Liver (tissue), 9 donors: Measurements from ENCODE around the gene PDXDC1. TPM values are rescaled to one million over a fixed set of nuclear protein-coding genes. Genes with fewer than 3 reads are reported as not detected.

Experiments
- DNase-seq: peaks from one replicate; pipeline ENCODE4 v3.0.0-alpha.2; 2017; ENCODE audit warnings: low spot score
- H3K27ac ChIP-seq, 2 donors: one replicate each; pipeline ENCODE4 v1.7.0; 2013; ENCODE audit warnings: inconsistent platforms in 2 of 2, low read length in 2 of 2, control low read depth in 1 of 2, low read depth in 1 of 2, mild to moderate bottlenecking in 1 of 2
- H3K27me3 ChIP-seq, 4 donors: one replicate each; pipeline versions ENCODE4 v1.6.1 to v1.7.0; 2013; ENCODE audit warnings: low read length in 3 of 4, inconsistent platforms in 1 of 4, mild to moderate bottlenecking in 1 of 4, moderate library complexity in 1 of 4; ENCODE audit not compliant: control insufficient read depth in 4 of 4, insufficient read depth in 4 of 4
- H3K36me3 ChIP-seq, 4 donors: one replicate each; pipeline versions ENCODE4 v1.6.1 to v1.7.0; 2013; ENCODE audit warnings: low read length in 3 of 4, mild to moderate bottlenecking in 3 of 4, low read depth in 1 of 4, moderate library complexity in 1 of 4; ENCODE audit not compliant: control insufficient read depth in 4 of 4, insufficient read depth in 3 of 4
- H3K4me1 ChIP-seq, 4 donors: one replicate each; pipeline versions ENCODE4 v1.6.1 to v1.7.0; 2013; ENCODE audit warnings: low read length in 3 of 4, mild to moderate bottlenecking in 3 of 4, moderate library complexity in 1 of 4; ENCODE audit not compliant: control insufficient read depth in 4 of 4, insufficient read depth in 4 of 4
- H3K4me3 ChIP-seq, 3 donors: one replicate each; pipeline versions ENCODE4 v1.6.1 to v1.7.0; 2013; ENCODE audit warnings: low read length in 3 of 3, control low read depth in 1 of 3, low read depth in 1 of 3, mild to moderate bottlenecking in 1 of 3
- H3K9ac ChIP-seq, 2 donors: one replicate each; pipeline ENCODE4 v1.7.0; 2013; ENCODE audit warnings: low read length in 2 of 2, mild to moderate bottlenecking in 2 of 2, moderate library complexity in 2 of 2, control low read depth in 1 of 2, low read depth in 1 of 2
- H3K9me3 ChIP-seq, 4 donors: one replicate each; pipeline versions ENCODE4 v1.6.1 to v1.7.0; 2013; ENCODE audit warnings: low read length in 3 of 4; ENCODE audit not compliant: control insufficient read depth in 4 of 4
- CTCF ChIP-seq: fragments of 150-350 bp; IDR thresholded peaks from 2 replicates; pipeline ENCODE4 v1.5.1; 2017; ENCODE audit warnings: improper control_type of control experiment, low read depth, low read length; ENCODE audit not compliant: missing input control
- EGR1 ChIP-seq, 2 donors: IDR thresholded peaks; 2 replicates each; pipeline ENCODE4 v1.6.1; 2016 to 2018; ENCODE audit warnings: antibody characterized with exemption in 2 of 2, low read depth in 2 of 2
- FOXA2 ChIP-seq: IDR thresholded peaks from 2 replicates; pipeline ENCODE4 v1.6.1; 2016; ENCODE audit warnings: antibody characterized with exemption
- HNF4A ChIP-seq, 2 donors: conservative IDR thresholded peaks; 2 replicates each; pipeline ENCODE4 v1.6.1; 2016; ENCODE audit warnings: antibody characterized with exemption in 2 of 2, mild to moderate bottlenecking in 2 of 2
- HNF4G ChIP-seq: IDR thresholded peaks from 2 replicates; pipeline ENCODE4 v1.6.1; 2016; ENCODE audit warnings: antibody characterized with exemption
- MAX ChIP-seq: IDR thresholded peaks from 2 replicates; pipeline ENCODE4 v1.6.1; 2016; ENCODE audit warnings: antibody characterized with exemption
- NR2F2 ChIP-seq: IDR thresholded peaks from 2 replicates; pipeline ENCODE4 v1.6.1; 2016; ENCODE audit warnings: antibody characterized with exemption
- RAD21 ChIP-seq, 2 donors: IDR thresholded peaks; 2 replicates each; pipeline ENCODE4 v1.6.1; 2016; ENCODE audit warnings: antibody characterized with exemption in 2 of 2, mild to moderate bottlenecking in 2 of 2
- REST ChIP-seq: IDR thresholded peaks from 2 replicates; pipeline ENCODE4 v1.6.1; 2016; ENCODE audit warnings: antibody characterized with exemption, mild to moderate bottlenecking
- RXRA ChIP-seq, 2 donors: IDR thresholded peaks; 2 replicates each; pipeline ENCODE4 v1.6.1; 2017 to 2018; ENCODE audit warnings: antibody characterized with exemption in 2 of 2, mild to moderate bottlenecking in 1 of 2
- SP1 ChIP-seq: IDR thresholded peaks from 2 replicates; pipeline ENCODE4 v1.6.1; 2018; ENCODE audit warnings: antibody characterized with exemption, mild to moderate bottlenecking
- TAF1 ChIP-seq: conservative IDR thresholded peaks from 2 replicates; pipeline ENCODE4 v1.6.1; 2016; ENCODE audit warnings: antibody characterized with exemption, mild to moderate bottlenecking
- YY1 ChIP-seq: IDR thresholded peaks from 2 replicates; pipeline ENCODE4 v1.6.1; 2016; ENCODE audit warnings: antibody characterized with exemption, mild to moderate bottlenecking
- WGBS: extraction: QIAGEN DNeasy Blood & Tissue Kit; methylation state at CpG from one replicate; pipeline ENCODE4 v1.1.7; 2013; 5-methylcytosine and 5-hydroxymethylcytosine counted together
- polyA plus RNA-seq, 2 donors: library from polyadenylated mRNA; stranded (reverse) in 1 of 2; unstranded in 1 of 2; fragments of 200-250 nt in 1 of 2; fragments of >200 nt in 1 of 2; fragmentation: Nextera tagmentation in 1 of 2; extraction: Ambion mirVana in 1 of 2; gene quantifications; one replicate each; pipeline versions ENCODE4 v1.2.1 to v1.2.3, GENCODE V29; 2013 to 2015
- total RNA-seq, 2 donors: library from RNA; depleted of rRNA; stranded (reverse); fragments of >200 nt; gene quantifications; one replicate each; pipeline ENCODE4 v1.2.3, GENCODE V29; 2014
- donor health status: healthy.
- donor health status: healthy.
- donor health status: healthy.
- donor health status: healthy.
- donor health status: healthy.

Gene PDXDC1
- total and polyA plus RNA-seq, 4 donors = 44.7 to 165 (median 58.0) TPM

GRCh38 chr16:14961405-14962186 lies 13.2 kb upstream of the PDXDC1 start:
- H3K27ac ChIP-seq = no peak overlapping the region
- no peaks in the 10 kb centered on the region for H3K27me3 ChIP-seq
- no peak for TF ChIP-seq FOXA2
- TF ChIP-seq RXRA (IDR thresholded peaks at IDR 0.05) = no peak
- no peak for TF ChIP-seq EGR1 (IDR thresholded peaks at IDR 0.05; ENCODE audit: low read depth in 2 of 2)
- no peak for TF ChIP-seq SP1
- TF ChIP-seq NR2F2 = no peak
- no peak for TF ChIP-seq TAF1
- TF ChIP-seq REST = no peak
- TF ChIP-seq RAD21 (IDR thresholded peaks at IDR 0.05) = no peak
- TF ChIP-seq CTCF = no peak
- TF ChIP-seq MAX = no peak
- TF ChIP-seq HNF4G = no peak
- TF ChIP-seq YY1 = no peak
- no peak for TF ChIP-seq HNF4A (conservative IDR thresholded peaks at IDR 0.05)
- H3K9ac ChIP-seq = no peak overlapping the region
- H3K36me3 ChIP-seq = no peaks in the 10 kb centered on the region
- H3K9me3 ChIP-seq = no peaks in the 10 kb centered on the region
- WGBS = 89% methylated on average over 11 of the region's 11 CpGs
- no peak overlapping the region for H3K4me3 ChIP-seq
- DNase-seq = no peak
- peaks cover 0 to 8% (median 7%) of the 10 kb centered on the region in 4 donors for H3K4me1 ChIP-seq

GRCh38 chr16:14963281-14964173 lies 11.3 kb upstream of the PDXDC1 start:
- Histone ChIP-seq H3K9me3 (no peaks in the 10 kb centered on the region), H3K27ac (no peak overlapping the region), H3K36me3 (no peaks in the 10 kb centered on the region), H3K4me1 (no peaks in the 10 kb centered on the region), H3K27me3 (no peaks in the 10 kb centered on the region), H3K9ac (no peak overlapping the region), H3K4me3 (no peak overlapping the region)
- DNase-seq = no peak
- TF ChIP-seq TAF1 = no peak
- no peak for TF ChIP-seq EGR1 (IDR thresholded peaks at IDR 0.05; ENCODE audit: low read depth in 2 of 2)
- WGBS = 78% methylated on average over 8 of the region's 8 CpGs
